Measurements from ENCODE around the gene SRGAP2C.
"Not testable (repeated sequence)": the region's sequence is repeated elsewhere in the genome, so short reads cannot be mapped to it uniquely, and the experiment has no call there.

Gene SRGAP2C

GRCh38 chr1:121423956-121424355 lies 239.2 kb downstream of the SRGAP2C start:
- DNase-seq (ENCODE audit: low spot score), result not testable (repeated sequence)

GRCh38 chr1:121433517-121433916 lies 248.7 kb downstream of the SRGAP2C start:
- DNase-seq (ENCODE audit: low spot score), result not testable (repeated sequence)

- not testable (repeated sequence) for DNase-seq (ENCODE audit: low spot score)
These were observed 254.1 kb downstream of the SRGAP2C start for GRCh38 chr1:121438862-121439261.

- DNase-seq (ENCODE audit: low spot score), result no peak
These were observed 256.2 kb downstream of the SRGAP2C start for GRCh38 chr1:121440993-121441392.
